Body of pancreas (tissue), 4 donors: ENCODE measurements around the gene ELAC2. TPM values are rescaled to one million over a fixed set of nuclear protein-coding genes. Genes with fewer than 3 reads are reported as not detected.
A peak's percentile ranks its signal among the peaks of the same experiment; 100 is the strongest.

ENCODE experiments used
- ATAC-seq: fragments of 150-250 bp; one replicate; pipeline ENCODE4 v1.9.1; 2016
- DNase-seq, 4 donors: peaks; one replicate each; pipeline ENCODE4 v3.0.0-alpha.2; 2019
- H3K27ac ChIP-seq, 4 donors: fragments of 200-600 bp; sonication (generic); 1 replicate in 3 of 4; 2 replicates in 1 of 4; pipeline versions ENCODE4 v1.5.1 to v1.6.1; 2016 to 2019; ENCODE audit warnings: mild to moderate bottlenecking in 1 of 4, mixed read lengths in 1 of 4, moderate library complexity in 1 of 4
- H3K27me3 ChIP-seq, 2 donors: fragments of 200-600 bp; sonication (generic); one replicate each; pipeline ENCODE4 v1.6.0; 2016; ENCODE audit warnings: mild to moderate bottlenecking in 1 of 2
- H3K36me3 ChIP-seq, 2 donors: fragments of 200-600 bp; sonication (generic); replicated peaks in 1 of 2; 2 replicates each; pipeline ENCODE4 v1.5.1; 2016; ENCODE audit warnings: low read depth in 2 of 2; ENCODE audit not compliant: insufficient read depth in 1 of 2
- H3K4me1 ChIP-seq: fragments of 200-600 bp; sonication (generic); one replicate; pipeline ENCODE4 v1.6.0; 2016
- H3K4me3 ChIP-seq, 2 donors: fragments of 200-600 bp; sonication (generic); 1 replicate in 1 of 2; 2 replicates in 1 of 2; pipeline ENCODE4 v1.5.1; 2016 to 2019
- H3K9me3 ChIP-seq, 3 donors: fragments of 200-600 bp; sonication (generic); 1 replicate in 2 of 3; 2 replicates in 1 of 3; pipeline ENCODE4 v1.5.1; 2016
- POLR2A ChIP-seq, 3 donors: fragments of 450-650 bp; IDR thresholded peaks; one replicate each; pipeline ENCODE4 v1.6.1; 2016; ENCODE audit warnings: antibody characterized with exemption in 3 of 3, mild to moderate bottlenecking in 2 of 3
- WGBS, 2 donors: methylation state at CpG; one replicate each; pipeline ENCODE4 v1.1.5; 2017; 5-methylcytosine and 5-hydroxymethylcytosine counted together
- intact Hi-C: fragments of 100-400 bp; cut with DNase I; formaldehyde crosslinking; loops from one replicate; pipeline ENCODE4 v1.15.1; 2023
- total RNA-seq, 2 donors: library from RNA; depleted of rRNA; stranded (reverse); fragments of >200 nt; gene quantifications; one replicate each; pipeline ENCODE4 v1.1.0, GENCODE V29; 2016
- TF ChIP-seq, protein P1 (sequence below), 7 experiments: fragments of 450-650 bp in 4 of 7; fragments of 200-600 bp in 3 of 7; sonication (generic) in 3 of 7; IDR thresholded peaks; one replicate each; pipeline ENCODE4 v1.5.1; 2016 to 2019; ENCODE audit warnings: antibody characterized with exemption in 7 of 7

Gene ELAC2
- total RNA-seq, 2 donors from 2014 or later, result 31.6 to 52.1 TPM

DNA sequence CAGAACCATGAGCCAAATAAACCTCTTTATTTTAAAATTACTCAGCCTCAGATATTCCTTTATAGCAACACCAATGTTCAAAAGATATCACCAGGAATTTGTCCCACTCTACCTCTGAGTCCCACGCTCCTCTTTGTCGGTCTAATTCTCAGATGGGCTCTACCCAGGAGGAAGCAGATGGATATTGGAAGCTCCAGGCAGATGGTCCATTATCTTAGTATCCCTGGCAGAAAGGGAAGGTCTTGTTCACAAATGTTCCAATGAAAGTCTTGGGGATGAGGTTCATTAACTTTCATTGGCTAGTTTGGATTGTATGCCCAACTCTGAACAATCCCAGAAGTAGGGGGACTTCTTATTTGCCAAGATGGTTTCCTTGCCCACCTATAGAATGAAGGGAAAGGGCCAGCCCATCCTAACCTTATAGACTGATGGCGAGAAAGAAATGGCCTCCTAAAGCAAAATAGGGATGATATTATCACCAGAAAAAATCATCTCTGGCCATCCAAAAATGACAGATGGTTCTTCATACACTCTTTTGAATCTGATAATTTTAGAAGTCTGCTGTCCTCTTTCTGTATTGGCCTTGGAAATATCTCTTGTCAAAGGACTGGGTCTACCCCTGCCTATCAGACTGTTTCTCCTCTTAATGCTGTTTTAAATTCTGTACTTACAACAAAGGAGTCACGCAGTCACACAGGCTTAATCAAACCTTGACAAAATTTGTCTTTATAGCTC lies 21.3 kb upstream of the ELAC2 start:
- ATAC-seq, result no peak
- Histone ChIP-seq H3K27me3 (no peaks in the 10 kb centered on the region), H3K4me3 (no peak overlapping the region), H3K4me1 (no peaks in the 10 kb centered on the region), H3K27ac (no peak overlapping the region), H3K36me3 (no peaks in the 10 kb centered on the region), H3K9me3 (no peaks in the 10 kb centered on the region)
- WGBS, 2 donors, result 73 to 90% methylated on average over 4 of the region's 4 CpGs
- TF ChIP-seq, protein P1, sequence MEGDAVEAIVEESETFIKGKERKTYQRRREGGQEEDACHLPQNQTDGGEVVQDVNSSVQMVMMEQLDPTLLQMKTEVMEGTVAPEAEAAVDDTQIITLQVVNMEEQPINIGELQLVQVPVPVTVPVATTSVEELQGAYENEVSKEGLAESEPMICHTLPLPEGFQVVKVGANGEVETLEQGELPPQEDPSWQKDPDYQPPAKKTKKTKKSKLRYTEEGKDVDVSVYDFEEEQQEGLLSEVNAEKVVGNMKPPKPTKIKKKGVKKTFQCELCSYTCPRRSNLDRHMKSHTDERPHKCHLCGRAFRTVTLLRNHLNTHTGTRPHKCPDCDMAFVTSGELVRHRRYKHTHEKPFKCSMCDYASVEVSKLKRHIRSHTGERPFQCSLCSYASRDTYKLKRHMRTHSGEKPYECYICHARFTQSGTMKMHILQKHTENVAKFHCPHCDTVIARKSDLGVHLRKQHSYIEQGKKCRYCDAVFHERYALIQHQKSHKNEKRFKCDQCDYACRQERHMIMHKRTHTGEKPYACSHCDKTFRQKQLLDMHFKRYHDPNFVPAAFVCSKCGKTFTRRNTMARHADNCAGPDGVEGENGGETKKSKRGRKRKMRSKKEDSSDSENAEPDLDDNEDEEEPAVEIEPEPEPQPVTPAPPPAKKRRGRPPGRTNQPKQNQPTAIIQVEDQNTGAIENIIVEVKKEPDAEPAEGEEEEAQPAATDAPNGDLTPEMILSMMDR (IDR thresholded peaks at IDR 0.05), result no peak
- TF ChIP-seq POLR2A (IDR thresholded peaks at IDR 0.05), result no peak
- no peak for DNase-seq
- intact Hi-C loops, result no loop called here

DNA sequence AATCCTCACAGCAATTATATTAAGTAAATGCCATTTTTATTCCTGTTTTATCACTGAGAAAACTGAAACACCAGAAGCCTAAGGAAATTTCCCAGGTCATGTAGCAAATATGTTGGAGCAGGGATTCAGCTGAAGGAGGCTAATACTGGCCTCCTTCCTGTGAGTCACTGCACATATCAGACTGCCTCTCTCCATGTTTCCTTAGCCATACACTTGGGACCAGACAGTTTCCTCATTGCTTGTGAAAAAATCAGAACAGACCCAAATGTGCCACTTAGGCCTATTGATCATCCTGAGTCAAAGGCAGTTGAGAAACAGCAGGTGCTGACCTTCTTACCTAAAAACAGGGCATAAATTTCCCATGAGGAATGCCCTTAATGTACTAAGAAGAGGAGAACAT lies 18.9 kb upstream of the ELAC2 start:
- ATAC-seq, result no peak
- H3K4me1 ChIP-seq, result no peaks in the 10 kb centered on the region
- intact Hi-C loops, result no loop called here
- no peaks in the 10 kb centered on the region for H3K36me3 ChIP-seq
- no peaks in the 10 kb centered on the region for H3K9me3 ChIP-seq
- no peak overlapping the region for H3K27ac ChIP-seq
- no peaks in the 10 kb centered on the region for H3K27me3 ChIP-seq
- DNase-seq, result no peak
- H3K4me3 ChIP-seq, result no peak overlapping the region
- no peak for TF ChIP-seq POLR2A (IDR thresholded peaks at IDR 0.05)

DNA sequence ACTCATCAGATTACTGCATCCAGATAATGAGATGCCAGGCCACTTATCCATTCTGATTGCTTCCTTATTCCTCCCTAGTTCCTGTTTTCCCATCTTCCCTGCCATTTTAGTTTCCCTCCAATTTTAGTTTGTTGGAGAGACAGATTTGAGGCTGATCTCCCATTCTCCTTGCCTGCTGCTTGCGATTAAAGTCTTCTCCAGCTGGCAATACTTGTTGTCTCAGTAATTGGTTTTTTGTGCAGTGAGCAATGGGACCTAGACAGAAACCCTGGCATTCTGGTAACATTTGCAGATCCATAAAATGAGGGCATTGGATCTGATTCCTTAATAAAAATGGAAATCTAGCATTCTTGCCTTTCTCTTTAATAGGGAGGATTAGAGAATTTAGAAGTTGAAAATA lies 17.6 kb upstream of the ELAC2 start:
- no peak for TF ChIP-seq POLR2A (IDR thresholded peaks at IDR 0.05)
- TF ChIP-seq, protein P1 (IDR thresholded peaks at IDR 0.05), result no peak
- ATAC-seq, result no peak
- DNase-seq, result no peak
- H3K9me3 ChIP-seq, result no peaks in the 10 kb centered on the region
- H3K4me3 ChIP-seq, result no peak overlapping the region
- no peaks in the 10 kb centered on the region for H3K4me1 ChIP-seq
- H3K36me3 ChIP-seq, result no peaks in the 10 kb centered on the region
- H3K27me3 ChIP-seq, result no peaks in the 10 kb centered on the region
- no peak overlapping the region for H3K27ac ChIP-seq
- 83 to 100% methylated on average over 1 of the region's 1 CpG for WGBS, 2 donors
- intact Hi-C loops, result no loop called here

DNA sequence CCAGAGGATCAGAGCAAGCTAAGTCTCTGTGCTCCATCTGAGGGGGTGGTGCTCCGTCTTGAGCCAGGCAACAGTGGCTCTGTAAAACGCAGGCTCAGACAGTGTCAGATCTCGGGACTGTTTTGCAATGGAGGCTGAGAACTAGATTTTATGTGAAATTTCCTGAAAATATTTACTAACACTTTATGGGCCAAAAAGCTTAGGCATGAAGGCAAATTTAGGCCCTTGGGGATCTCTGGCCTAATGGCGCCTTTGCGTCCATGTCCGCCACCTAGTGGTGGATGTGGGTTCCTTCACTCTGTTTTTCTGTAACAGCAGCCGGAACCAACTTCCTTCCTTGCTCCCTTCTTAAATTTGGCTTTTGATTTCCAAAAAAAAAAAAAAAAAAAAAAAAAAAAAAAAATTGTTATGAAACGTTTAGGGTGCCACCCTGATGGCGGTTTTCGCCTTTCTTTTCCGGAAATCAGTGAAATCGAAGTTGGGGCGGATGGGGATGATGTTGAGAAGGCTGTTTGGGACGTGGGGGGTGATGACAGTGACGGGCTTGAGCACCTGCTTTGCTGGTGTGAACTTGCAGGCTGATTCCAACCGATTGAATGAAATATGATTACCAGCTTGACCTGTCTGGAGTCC lies 14.0 kb upstream of the ELAC2 start:
- TF ChIP-seq POLR2A (IDR thresholded peaks at IDR 0.05), result no peak
- TF ChIP-seq, protein P1 (IDR thresholded peaks at IDR 0.05), result peak; percentile 58 to 79 (median 63)
- Histone ChIP-seq H3K36me3 (no peaks in the 10 kb centered on the region), H3K27me3 (no peaks in the 10 kb centered on the region), H3K4me3 (no peak overlapping the region), H3K9me3 (no peaks in the 10 kb centered on the region), H3K27ac (no peak overlapping the region), H3K4me1 (no peaks in the 10 kb centered on the region)
- intact Hi-C loops, result no loop called here
- ATAC-seq (peak; percentile 72), DNase-seq (peak; percentile 50 to 64 (median 56))
- WGBS, 2 donors, result 35 to 36% methylated on average over 16 of the region's 16 CpGs

DNA sequence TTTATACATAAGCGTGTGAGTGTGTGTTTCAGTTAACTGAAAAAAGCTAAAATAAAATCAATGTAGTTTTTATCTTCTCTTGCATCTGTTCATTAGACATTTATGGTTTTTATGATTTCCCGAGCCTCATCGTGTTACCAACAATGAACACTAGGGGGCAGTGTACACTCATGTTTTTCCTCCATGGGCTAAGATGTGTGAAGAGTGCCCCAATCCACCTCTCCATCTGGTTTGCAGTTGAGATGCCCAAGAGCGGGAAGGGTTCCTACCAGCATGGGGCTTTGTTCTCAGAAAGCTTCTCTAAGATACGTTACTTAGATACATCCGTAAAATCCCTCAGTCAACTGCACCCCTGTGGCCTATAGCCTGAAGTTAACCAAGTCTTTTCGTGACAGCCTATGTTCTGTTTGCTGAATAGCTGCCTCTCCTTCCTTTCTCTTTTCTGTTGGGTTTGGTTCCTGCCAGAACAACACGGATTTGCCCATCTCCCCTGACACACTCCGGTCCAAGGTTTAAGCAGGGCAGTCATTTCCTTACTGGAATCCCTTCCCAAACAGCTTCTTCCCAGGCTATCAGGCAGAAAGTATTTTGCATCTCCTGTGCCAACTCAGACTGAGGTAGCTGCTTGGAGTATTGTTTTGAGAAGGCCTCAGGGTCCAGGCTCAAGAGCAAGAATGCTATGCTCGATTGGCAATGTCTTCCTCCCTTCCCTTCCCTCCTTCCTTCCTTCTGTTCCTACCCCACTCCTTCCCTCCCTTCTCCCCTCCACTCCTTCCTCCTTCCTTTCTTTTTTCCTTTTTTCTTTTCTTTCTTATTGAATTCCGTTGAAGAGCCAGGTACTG lies 12.9 kb upstream of the ELAC2 start:
- DNase-seq, result peak; percentile 15 to 44 (median 22)
- Histone ChIP-seq H3K27ac (no peak overlapping the region), H3K4me3 (no peak overlapping the region), H3K4me1 (no peaks in the 10 kb centered on the region), H3K36me3 (no peaks in the 10 kb centered on the region), H3K9me3 (no peaks in the 10 kb centered on the region), H3K27me3 (no peaks in the 10 kb centered on the region)
- TF ChIP-seq POLR2A (IDR thresholded peaks at IDR 0.05), result no peak
- TF ChIP-seq, protein P1 (IDR thresholded peaks at IDR 0.05), result peak; percentile 29 to 88 (median 60)
- no peak for ATAC-seq
- WGBS, 2 donors, result 54% methylated on average over 11 of the region's 11 CpGs
- intact Hi-C loops, result no loop called here
